Measurements from ENCODE around the gene MCF2L. TPM values are rescaled to one million over a fixed set of nuclear protein-coding genes. Genes with fewer than 3 reads are reported as not detected.
A peak's percentile ranks its signal among the peaks of the same experiment; 100 is the strongest.
"Not testable (repeated sequence)": the region's sequence is repeated elsewhere in the genome, so short reads cannot be mapped to it uniquely, and the experiment has no call there.

The MCF2L gene
- total RNA-seq, 1 donor from 2014 or later = 83.0 TPM

GRCh38 chr13:113028336-113029060 lies 59.5 kb downstream of the MCF2L start:
- no peaks in the 10 kb centered on the region for H3K36me3 Mint-ChIP-seq (ENCODE audit: unreplicated experiment)
- no peak overlapping the region for H3K4me3 Mint-ChIP-seq (ENCODE audit: unreplicated experiment)
- peaks cover 4% of the 10 kb centered on the region for H3K4me1 Mint-ChIP-seq (ENCODE audit: low read depth, unreplicated experiment)
- TF ChIP-seq, protein P1, sequence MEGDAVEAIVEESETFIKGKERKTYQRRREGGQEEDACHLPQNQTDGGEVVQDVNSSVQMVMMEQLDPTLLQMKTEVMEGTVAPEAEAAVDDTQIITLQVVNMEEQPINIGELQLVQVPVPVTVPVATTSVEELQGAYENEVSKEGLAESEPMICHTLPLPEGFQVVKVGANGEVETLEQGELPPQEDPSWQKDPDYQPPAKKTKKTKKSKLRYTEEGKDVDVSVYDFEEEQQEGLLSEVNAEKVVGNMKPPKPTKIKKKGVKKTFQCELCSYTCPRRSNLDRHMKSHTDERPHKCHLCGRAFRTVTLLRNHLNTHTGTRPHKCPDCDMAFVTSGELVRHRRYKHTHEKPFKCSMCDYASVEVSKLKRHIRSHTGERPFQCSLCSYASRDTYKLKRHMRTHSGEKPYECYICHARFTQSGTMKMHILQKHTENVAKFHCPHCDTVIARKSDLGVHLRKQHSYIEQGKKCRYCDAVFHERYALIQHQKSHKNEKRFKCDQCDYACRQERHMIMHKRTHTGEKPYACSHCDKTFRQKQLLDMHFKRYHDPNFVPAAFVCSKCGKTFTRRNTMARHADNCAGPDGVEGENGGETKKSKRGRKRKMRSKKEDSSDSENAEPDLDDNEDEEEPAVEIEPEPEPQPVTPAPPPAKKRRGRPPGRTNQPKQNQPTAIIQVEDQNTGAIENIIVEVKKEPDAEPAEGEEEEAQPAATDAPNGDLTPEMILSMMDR (IDR thresholded peaks at IDR 0.05; ENCODE audit: partially characterized antibody, unreplicated experiment) = no peak
- H3K27me3 Mint-ChIP-seq (ENCODE audit: unreplicated experiment) = peaks cover 13% of the 10 kb centered on the region
- no peak overlapping the region for H3K27ac Mint-ChIP-seq (ENCODE audit: unreplicated experiment)
- H3K9me3 Mint-ChIP-seq (ENCODE audit: unreplicated experiment) = peaks cover 9% of the 10 kb centered on the region
- no peak for DNase-seq

DNA sequence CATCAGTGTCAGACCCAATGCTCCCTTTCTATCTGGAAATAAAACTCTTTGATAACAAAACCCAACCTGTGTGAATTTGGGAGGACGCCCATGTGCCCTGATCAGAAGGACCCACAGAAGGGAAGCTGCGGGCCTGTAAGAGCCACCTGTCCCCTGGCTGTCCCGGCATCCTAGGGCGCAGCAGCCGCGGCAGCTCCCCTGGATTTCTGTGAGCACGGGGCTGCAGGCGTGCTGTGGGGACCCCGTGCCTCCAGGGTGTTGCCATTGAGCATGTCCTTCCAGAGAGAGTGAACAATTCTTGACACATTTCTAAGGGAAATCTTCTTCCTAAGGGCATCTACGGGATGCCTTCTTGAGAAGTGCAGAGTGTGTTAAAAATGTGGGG lies 60.0 kb downstream of the MCF2L start:
- Mint-ChIP-seq H3K27ac (ENCODE audit: unreplicated experiment) (no peak overlapping the region), H3K27me3 (ENCODE audit: unreplicated experiment) (peaks cover 15% of the 10 kb centered on the region), H3K4me1 (ENCODE audit: low read depth, unreplicated experiment) (peaks cover 4% of the 10 kb centered on the region), H3K9me3 (ENCODE audit: unreplicated experiment) (peaks cover 8% of the 10 kb centered on the region), H3K4me3 (ENCODE audit: unreplicated experiment) (no peak overlapping the region), H3K36me3 (ENCODE audit: unreplicated experiment) (no peaks in the 10 kb centered on the region)
- TF ChIP-seq, protein P1 (IDR thresholded peaks at IDR 0.05; ENCODE audit: partially characterized antibody, unreplicated experiment) = no peak
- DNase-seq = no peak

DNA sequence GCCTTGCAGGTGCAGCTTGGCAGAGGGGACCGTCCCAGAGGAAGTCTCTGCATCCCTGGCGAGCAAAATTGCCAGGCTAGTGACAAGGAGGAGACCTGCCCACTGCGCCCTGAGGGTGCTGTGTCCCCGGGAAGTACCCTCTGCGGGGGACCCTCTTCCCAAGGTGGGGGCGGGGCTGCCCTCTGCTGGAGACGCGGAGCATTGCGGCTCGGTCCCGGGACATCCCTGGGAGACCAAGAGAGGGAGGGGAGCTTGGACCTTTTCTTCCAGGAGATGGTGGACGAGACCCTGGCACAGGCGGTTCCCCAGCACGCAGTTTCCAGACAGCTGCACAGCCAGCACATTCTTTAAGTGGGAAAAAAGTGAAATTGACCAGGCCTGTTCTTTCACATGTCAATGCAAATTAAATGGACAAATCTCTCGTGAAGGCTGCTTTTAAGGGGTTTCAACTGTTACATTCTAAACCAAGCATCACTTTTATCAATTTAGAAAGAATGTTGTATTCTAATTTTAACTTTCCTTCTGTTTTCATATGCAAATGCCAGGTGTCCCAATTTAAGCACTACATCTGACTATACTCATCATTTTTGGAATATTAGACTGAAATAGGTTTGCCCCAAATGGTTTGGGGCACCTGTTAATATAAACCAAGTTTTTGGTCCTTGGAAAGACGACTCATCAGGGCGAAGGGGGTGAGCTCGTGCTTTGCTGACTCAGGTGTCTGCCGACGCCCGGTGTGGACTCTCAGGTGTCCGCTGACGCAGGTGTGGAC lies 60.7 kb downstream of the MCF2L start:
- no peaks in the 10 kb centered on the region for H3K36me3 Mint-ChIP-seq (ENCODE audit: unreplicated experiment)
- DNase-seq = peak; percentile 87
- H3K4me3 Mint-ChIP-seq (ENCODE audit: unreplicated experiment) = no peak overlapping the region
- peaks cover 15% of the 10 kb centered on the region for H3K27me3 Mint-ChIP-seq (ENCODE audit: unreplicated experiment)
- peaks cover 8% of the 10 kb centered on the region for H3K9me3 Mint-ChIP-seq (ENCODE audit: unreplicated experiment)
- H3K4me1 Mint-ChIP-seq (ENCODE audit: low read depth, unreplicated experiment) = peaks cover 4% of the 10 kb centered on the region
- H3K27ac Mint-ChIP-seq (ENCODE audit: unreplicated experiment) = no peak overlapping the region
- TF ChIP-seq, protein P1 (IDR thresholded peaks at IDR 0.05; ENCODE audit: partially characterized antibody, unreplicated experiment) = peak; percentile 95

DNA sequence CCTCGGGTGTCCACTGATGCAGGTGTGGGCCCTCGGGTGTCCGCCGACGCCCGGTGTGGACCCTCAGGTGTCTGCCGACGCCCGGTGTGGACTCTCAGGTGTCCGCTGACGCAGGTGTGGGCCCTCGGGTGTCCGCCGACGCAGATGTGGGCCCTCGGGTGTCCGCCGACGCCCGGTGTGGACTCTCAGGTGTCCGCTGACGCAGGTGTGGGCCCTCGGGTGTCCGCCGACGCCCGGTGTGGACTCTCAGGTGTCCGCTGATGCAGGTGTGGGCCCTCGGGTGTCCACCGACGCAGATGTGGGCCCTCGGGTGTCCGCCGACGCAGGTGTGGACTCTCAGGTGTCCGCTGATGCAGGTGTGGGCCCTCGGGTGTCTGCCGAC lies 61.2 kb downstream of the MCF2L start:
- H3K27me3 Mint-ChIP-seq (ENCODE audit: unreplicated experiment) = peaks cover 15% of the 10 kb centered on the region
- H3K27ac Mint-ChIP-seq (ENCODE audit: unreplicated experiment); DNase-seq; H3K4me3 Mint-ChIP-seq (ENCODE audit: unreplicated experiment); H3K4me1 Mint-ChIP-seq (ENCODE audit: low read depth, unreplicated experiment); H3K9me3 Mint-ChIP-seq (ENCODE audit: unreplicated experiment); H3K36me3 Mint-ChIP-seq (ENCODE audit: unreplicated experiment): not testable (repeated sequence)

- TF ChIP-seq, protein P1 (IDR thresholded peaks at IDR 0.05; ENCODE audit: partially characterized antibody, unreplicated experiment) = no peak
- Mint-ChIP-seq H3K27me3 (ENCODE audit: unreplicated experiment) (peaks cover 17% of the 10 kb centered on the region), H3K4me3 (ENCODE audit: unreplicated experiment) (no peak overlapping the region), H3K36me3 (ENCODE audit: unreplicated experiment) (peaks cover 4% of the 10 kb centered on the region), H3K27ac (ENCODE audit: unreplicated experiment) (no peak overlapping the region), H3K4me1 (ENCODE audit: low read depth, unreplicated experiment) (peaks cover 4% of the 10 kb centered on the region), H3K9me3 (ENCODE audit: unreplicated experiment) (peaks cover 8% of the 10 kb centered on the region)
- DNase-seq = no peak
Measured at GRCh38 chr13:113031465-113031864, 62.5 kb downstream of the MCF2L start.
